Keratinocyte (primary cell): ENCODE measurements around the gene ZNF205. TPM values are rescaled to one million over a fixed set of nuclear protein-coding genes. Genes with fewer than 3 reads are reported as not detected.

Experiments used
- DNase-seq: peaks from one replicate; pipeline ENCODE4 v3.0.0-alpha.2; 2011; ENCODE audit warnings: low read depth, missing footprints, low spot score
- FAIRE-seq: peaks from 2 replicates; lab custom pipeline; 2011; peaks lifted over from hg19 to GRCh38; lab: Jason Lieb, UNC
- H2AFZ ChIP-seq: 2 replicates; pipeline ENCODE4 v1.6.0; 2012; ENCODE audit warnings: low read length, control low read depth, inconsistent platforms; ENCODE audit not compliant: control insufficient read depth
- H3K27ac ChIP-seq: 2 replicates; pipeline ENCODE4 v1.5.1; 2011; ENCODE audit warnings: low read length; ENCODE audit not compliant: control insufficient read depth, insufficient read depth
- H3K27me3 ChIP-seq: 3 replicates; pipeline ENCODE4 v1.6.0; 2011; ENCODE audit warnings: low read length; ENCODE audit not compliant: control insufficient read depth, insufficient read depth; ENCODE audit errors: extremely low read depth
- H3K36me3 ChIP-seq, 2 experiments: 2 replicates in 1 of 2; 3 replicates in 1 of 2; pipeline ENCODE4 v1.5.1; 2011; ENCODE audit warnings: low read length in 2 of 2, mild to moderate bottlenecking in 1 of 2; ENCODE audit not compliant: control insufficient read depth in 2 of 2, insufficient read depth in 2 of 2; ENCODE audit errors: extremely low read depth in 1 of 2
- H3K4me1 ChIP-seq: 3 replicates; pipeline ENCODE4 v1.5.1; 2011; ENCODE audit warnings: low read length; ENCODE audit not compliant: control insufficient read depth, insufficient read depth; ENCODE audit errors: extremely low read depth
- H3K4me2 ChIP-seq: 3 replicates; pipeline ENCODE4 v1.6.0; 2011; ENCODE audit warnings: low read depth, low read length; ENCODE audit not compliant: control insufficient read depth, insufficient read depth; ENCODE audit errors: extremely low read depth
- H3K4me3 ChIP-seq, 3 experiments: fragments of 200-600 bp in 1 of 3; sonication (generic) in 1 of 3; 2 replicates in 2 of 3; 3 replicates in 1 of 3; pipeline ENCODE4 v1.5.1; 2011 to 2016; ENCODE audit warnings: low read length in 3 of 3, mild to moderate bottlenecking in 3 of 3, control low read depth in 2 of 3, inconsistent platforms in 1 of 3, low read depth in 1 of 3, mixed read lengths in 1 of 3, mixed run types in 1 of 3, moderate library complexity in 1 of 3; ENCODE audit not compliant: control insufficient read depth in 2 of 3, insufficient read depth in 2 of 3; ENCODE audit errors: extremely low read depth in 1 of 3
- H3K79me2 ChIP-seq: 2 replicates; pipeline ENCODE4 v1.6.0; 2012; ENCODE audit warnings: low read length; ENCODE audit not compliant: control insufficient read depth, insufficient read depth
- H3K9ac ChIP-seq: 3 replicates; pipeline ENCODE4 v1.6.0; 2011; ENCODE audit warnings: low read length; ENCODE audit not compliant: control insufficient read depth, insufficient read depth; ENCODE audit errors: extremely low read depth
- H3K9me1 ChIP-seq: 3 replicates; pipeline ENCODE4 v1.6.0; 2011; ENCODE audit warnings: low read length; ENCODE audit not compliant: control insufficient read depth, insufficient read depth; ENCODE audit errors: extremely low read depth
- H3K9me3 ChIP-seq: 2 replicates; pipeline ENCODE4 v1.5.1; 2012; ENCODE audit warnings: low read depth, low read length; ENCODE audit not compliant: control insufficient read depth
- H4K20me1 ChIP-seq: 3 replicates; pipeline ENCODE4 v1.6.0; 2011; ENCODE audit warnings: low read length; ENCODE audit not compliant: control insufficient read depth, insufficient read depth; ENCODE audit errors: extremely low read depth
- CTCF ChIP-seq, 3 experiments: IDR thresholded peaks in 1 of 3; conservative IDR thresholded peaks in 1 of 3; optimal IDR thresholded peaks in 1 of 3; 2 replicates in 2 of 3; 3 replicates in 1 of 3; pipeline versions ENCODE3 to v1.5.1; 2011; ENCODE audit warnings: low read length in 3 of 3, mild to moderate bottlenecking in 3 of 3, moderate library complexity in 2 of 3, control low read depth in 1 of 3, inconsistent platforms in 1 of 3; ENCODE audit not compliant: insufficient read depth in 2 of 3; ENCODE audit errors: extremely low read depth in 1 of 3
- EZH2 ChIP-seq: IDR thresholded peaks from one replicate; pipeline ENCODE4 v1.6.1; 2012; ENCODE audit warnings: inconsistent platforms, mild to moderate bottlenecking, low read length, moderate library complexity
- dilution Hi-C: fragments of 300-500 bp; cut with MboI; formaldehyde crosslinking; loops from one replicate; pipeline ENCODE4 v1.7.0; 2020; ENCODE audit warnings: low sequenced_read_pairs; ENCODE audit not compliant: extremely low pct_ligation_motif_present
- polyA plus RNA-seq, 5 experiments: library from polyadenylated mRNA; depleted of rRNA in 3 of 5; stranded (reverse) in 3 of 5; stranded (forward) in 1 of 5; unstranded in 1 of 5; fragments of >200 nt; gene quantifications; 1 replicate in 1 of 5; 2 replicates in 3 of 5; 3 replicates in 1 of 5; pipeline versions ENCODE4 v1.2.1 to v1.2.3, GENCODE V29; 2011 to 2012; ENCODE audit warnings: missing spikeins in 2 of 5, low read depth in 1 of 5, low replicate concordance in 1 of 5

ZNF205 gene
- polyA plus RNA-seq, 1 donor (not counting 4 experiments of a cell fraction or from before 2014, with no cell fraction given): 6.0 TPM

- no peak for FAIRE-seq
- no peak for DNase-seq
- H3K27ac ChIP-seq: no peak overlapping the region
- peaks cover 0 to 16% of the 10 kb centered on the region in 2 experiments for H3K36me3 ChIP-seq
- H3K4me2 ChIP-seq: no peak overlapping the region
- no peak overlapping the region for H2AFZ ChIP-seq
- H3K4me3 ChIP-seq: no peak overlapping the region
- no peaks in the 10 kb centered on the region for H3K27me3 ChIP-seq
- H3K9ac ChIP-seq: no peak overlapping the region
- no peaks in the 10 kb centered on the region for H3K9me3 ChIP-seq
- dilution Hi-C loops: no loop called here
- H3K79me2 ChIP-seq: peaks cover 21% of the 10 kb centered on the region
- H3K4me1 ChIP-seq: peaks cover 15% of the 10 kb centered on the region
- no peak for TF ChIP-seq EZH2
- no peak for TF ChIP-seq CTCF (optimal IDR thresholded peaks at IDR 0.05 in 1 of 3, IDR thresholded peaks at IDR 0.05 in 1 of 3, conservative IDR thresholded peaks at IDR 0.05 in 1 of 3; ENCODE audit: extremely low read depth in 1 of 3, insufficient read depth in 2 of 3, low read length in 3 of 3)
- H4K20me1 ChIP-seq: no peaks in the 10 kb centered on the region
- no peaks in the 10 kb centered on the region for H3K9me1 ChIP-seq
Measured at GRCh38 chr16:3115003-3115402, 2.6 kb downstream of the ZNF205 start.

- H3K79me2 ChIP-seq: peaks cover 21% of the 10 kb centered on the region
- dilution Hi-C loops: no loop called here
- no peak overlapping the region for H3K27ac ChIP-seq
- no peak overlapping the region for H3K4me3 ChIP-seq
- H4K20me1 ChIP-seq: no peaks in the 10 kb centered on the region
- H3K4me2 ChIP-seq: no peak overlapping the region
- no peaks in the 10 kb centered on the region for H3K9me1 ChIP-seq
- DNase-seq (no peak), FAIRE-seq (no peak)
- H3K36me3 ChIP-seq: peaks cover 0 to 19% of the 10 kb centered on the region in 2 experiments
- TF ChIP-seq EZH2 (no peak), CTCF (optimal IDR thresholded peaks at IDR 0.05 in 1 of 3, IDR thresholded peaks at IDR 0.05 in 1 of 3, conservative IDR thresholded peaks at IDR 0.05 in 1 of 3; ENCODE audit: extremely low read depth in 1 of 3, insufficient read depth in 2 of 3, low read length in 3 of 3) (no peak)
- no peak overlapping the region for H2AFZ ChIP-seq
- H3K27me3 ChIP-seq: no peaks in the 10 kb centered on the region
- no peaks in the 10 kb centered on the region for H3K9me3 ChIP-seq
- no peak overlapping the region for H3K9ac ChIP-seq
- H3K4me1 ChIP-seq: peaks cover 15% of the 10 kb centered on the region
Measured at GRCh38 chr16:3115561-3115960, 3.2 kb downstream of the ZNF205 start.
